Right atrium auricular region (tissue), 2 donors: ENCODE data around the gene SLC35F4. TPM values are rescaled to one million over a fixed set of nuclear protein-coding genes. Genes with fewer than 3 reads are reported as not detected.

Source experiments
- DNase-seq: peaks from one replicate; pipeline ENCODE4 v3.0.0-alpha.2; 2019; ENCODE audit warnings: low spot score
- H3K27ac ChIP-seq, 2 donors: fragments of 200-600 bp; sonication (generic); 1 replicate in 1 of 2; 2 replicates in 1 of 2; pipeline ENCODE4 v1.5.1; 2016 to 2019
- H3K27me3 ChIP-seq, 2 donors: fragments of 200-600 bp; sonication (generic); one replicate each; pipeline versions ENCODE4 v1.5.1 to v1.6.0; 2017 to 2019
- H3K36me3 ChIP-seq: fragments of 200-600 bp; sonication (generic); one replicate; pipeline ENCODE4 v1.5.1; 2016
- H3K4me1 ChIP-seq, 2 donors: fragments of 200-600 bp; sonication (generic); one replicate each; pipeline versions ENCODE4 v1.5.1 to v1.6.0; 2017 to 2019
- H3K4me3 ChIP-seq, 2 donors: fragments of 200-600 bp; sonication (generic); 1 replicate in 1 of 2; 2 replicates in 1 of 2; pipeline ENCODE4 v1.5.1; 2017 to 2019; ENCODE audit warnings: mild to moderate bottlenecking in 1 of 2, moderate library complexity in 1 of 2
- H3K9me3 ChIP-seq, 2 donors: fragments of 200-600 bp; sonication (generic); one replicate each; pipeline ENCODE4 v1.5.1; 2019
- CTCF ChIP-seq, 2 donors: fragments of 200-600 bp; sonication (generic); IDR thresholded peaks; one replicate each; pipeline ENCODE4 v1.5.1; 2019; ENCODE audit warnings: antibody characterized with exemption in 2 of 2
- total RNA-seq, 2 donors: library from RNA; depleted of rRNA; stranded (reverse); fragments of >200 nt; gene quantifications; one replicate each; pipeline ENCODE4 v1.1.0, GENCODE V29; 2016

Gene SLC35F4
- total RNA-seq, 2 donors from 2014 or later, result not detected

DNA sequence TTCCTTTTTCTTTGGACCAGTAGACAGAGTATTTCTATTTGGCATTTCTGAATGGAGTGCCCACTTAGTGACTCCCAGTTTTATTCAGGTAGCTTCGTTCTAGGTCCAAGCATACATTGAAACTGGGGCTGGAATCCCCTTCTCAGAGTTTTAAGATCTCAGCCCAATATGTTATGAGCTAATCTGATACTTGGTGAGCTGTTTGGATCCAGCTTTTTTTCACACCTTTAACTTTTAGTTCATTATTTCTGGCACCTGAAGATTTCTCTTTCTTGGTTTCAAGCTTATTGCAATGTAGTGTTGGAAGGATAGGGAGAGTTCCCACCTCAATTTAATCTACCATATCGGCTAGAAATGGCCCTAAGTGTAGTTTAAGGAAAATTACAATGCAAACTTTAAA is 318.8 kb downstream of the SLC35F4 start:
- DNase-seq, result no peak
- H3K36me3 ChIP-seq, result no peaks in the 10 kb centered on the region
- no peak overlapping the region for H3K27ac ChIP-seq
- no peak overlapping the region for H3K4me3 ChIP-seq
- no peaks in the 10 kb centered on the region for H3K27me3 ChIP-seq
- TF ChIP-seq CTCF (IDR thresholded peaks at IDR 0.05), result no peak
- H3K9me3 ChIP-seq, result peaks cover 0 to 10% of the 10 kb centered on the region in 2 donors
- no peaks in the 10 kb centered on the region for H3K4me1 ChIP-seq

DNA sequence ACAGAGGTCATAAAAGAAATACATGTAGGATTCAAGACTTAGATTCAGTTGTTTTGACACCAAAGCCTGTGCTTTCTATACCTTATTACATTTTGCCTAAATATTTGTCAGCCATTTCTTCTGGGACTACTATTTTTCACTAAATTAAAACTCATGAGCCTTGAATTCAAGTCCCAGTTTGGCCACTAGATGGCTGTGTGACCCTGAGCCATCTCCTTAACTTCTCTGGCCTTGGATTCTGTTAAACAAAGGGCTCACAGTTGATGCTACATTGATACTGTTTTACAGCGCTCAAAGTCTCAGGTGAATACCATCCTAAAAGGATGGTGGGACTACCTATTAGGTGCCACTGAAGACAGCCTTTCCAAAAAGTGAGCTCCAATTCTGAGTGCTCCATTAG is 332.7 kb downstream of the SLC35F4 start:
- no peaks in the 10 kb centered on the region for H3K27me3 ChIP-seq
- DNase-seq, result no peak
- no peaks in the 10 kb centered on the region for H3K36me3 ChIP-seq
- H3K9me3 ChIP-seq, result no peaks in the 10 kb centered on the region
- no peaks in the 10 kb centered on the region for H3K4me1 ChIP-seq
- H3K27ac ChIP-seq, result no peak overlapping the region
- TF ChIP-seq CTCF (IDR thresholded peaks at IDR 0.05), result peak in 1 of 2 donors; percentile 47
- H3K4me3 ChIP-seq, result no peak overlapping the region

DNA sequence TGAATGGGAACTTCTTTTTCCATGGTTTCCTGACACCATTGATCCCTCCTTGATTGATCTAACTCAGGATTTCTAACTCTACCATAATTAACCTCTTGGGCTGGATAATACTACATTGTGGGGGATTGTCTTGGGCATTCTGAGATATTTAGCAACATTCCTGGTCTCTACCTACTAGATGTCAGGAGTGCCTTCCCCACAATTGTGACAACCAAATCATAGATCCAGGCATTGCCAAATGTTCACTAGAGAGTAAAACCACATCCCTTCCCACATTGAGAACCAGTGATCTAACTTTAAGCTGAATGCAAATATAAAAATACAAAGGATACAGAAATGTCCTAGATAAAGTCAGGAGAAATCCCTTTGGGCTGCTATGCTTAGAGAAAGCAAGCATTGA is 335.3 kb downstream of the SLC35F4 start:
- no peak for TF ChIP-seq CTCF (IDR thresholded peaks at IDR 0.05)
- Histone ChIP-seq H3K27ac (no peak overlapping the region), H3K4me3 (no peak overlapping the region), H3K4me1 (no peaks in the 10 kb centered on the region), H3K9me3 (peaks cover 0 to 12% of the 10 kb centered on the region in 2 donors), H3K36me3 (no peaks in the 10 kb centered on the region), H3K27me3 (no peaks in the 10 kb centered on the region)
- DNase-seq, result no peak

DNA sequence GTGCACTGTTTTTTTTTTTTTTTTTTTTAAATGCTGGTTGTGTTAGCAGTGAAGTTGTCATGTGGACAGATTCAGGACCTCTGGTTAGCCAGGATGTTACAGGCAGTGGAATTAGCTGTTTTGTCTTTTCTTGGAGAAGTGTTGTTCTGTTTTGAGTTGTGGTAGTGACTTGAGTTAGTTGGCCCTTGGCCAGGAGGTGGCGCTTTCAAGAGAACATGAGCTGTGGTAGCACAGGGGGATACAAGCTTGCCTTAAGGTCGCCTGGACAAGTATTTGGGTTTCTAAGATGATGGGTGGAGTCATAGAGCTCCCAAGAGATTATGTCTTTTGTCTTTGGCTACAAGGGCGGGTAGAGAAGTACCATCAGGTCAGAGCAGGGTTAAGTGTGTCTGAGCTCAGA is 338.9 kb downstream of the SLC35F4 start:
- no peak for DNase-seq
- H3K27me3 ChIP-seq, result no peaks in the 10 kb centered on the region
- H3K9me3 ChIP-seq, result peaks cover 0 to 25% of the 10 kb centered on the region in 2 donors
- H3K27ac ChIP-seq, result no peak overlapping the region
- no peaks in the 10 kb centered on the region for H3K4me1 ChIP-seq
- H3K4me3 ChIP-seq, result no peak overlapping the region
- no peak for TF ChIP-seq CTCF (IDR thresholded peaks at IDR 0.05)
- no peaks in the 10 kb centered on the region for H3K36me3 ChIP-seq

DNA sequence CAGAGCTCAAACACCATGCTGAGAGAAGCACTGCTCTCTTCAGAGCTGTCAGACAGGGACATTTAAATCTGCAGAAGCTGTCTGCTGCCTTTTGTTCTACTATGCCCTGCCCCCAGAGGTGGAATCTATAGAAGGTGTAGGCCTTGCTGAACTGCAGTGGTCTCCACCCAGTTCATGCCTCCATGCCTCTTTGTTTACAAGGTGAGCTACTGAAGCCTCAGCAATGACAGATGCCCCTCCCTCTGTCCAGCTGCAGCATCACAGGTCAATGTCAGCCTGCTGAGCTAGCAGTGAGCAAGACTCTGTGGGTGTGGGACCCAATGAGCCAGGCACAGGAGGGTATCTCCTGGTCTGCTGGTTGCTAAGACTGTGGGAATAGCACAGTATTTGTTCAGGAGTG is 346.8 kb downstream of the SLC35F4 start:
- Histone ChIP-seq H3K9me3 (peaks cover 0 to 15% of the 10 kb centered on the region in 2 donors), H3K4me1 (no peaks in the 10 kb centered on the region), H3K36me3 (no peaks in the 10 kb centered on the region), H3K27ac (no peak overlapping the region), H3K4me3 (no peak overlapping the region), H3K27me3 (no peaks in the 10 kb centered on the region)
- no peak for TF ChIP-seq CTCF (IDR thresholded peaks at IDR 0.05)
- DNase-seq, result no peak
